Stimulated activated CD4-positive, alpha-beta T cell treated with anti-CD3 and anti-CD28 coated beads, Interleukin-12 subunit alpha, Interleukin-12 subunit beta, amount 100 ng/mL, for 48 hours (primary cell): Measurements from ENCODE around the gene CYS1.
"Not testable (repeated sequence)": the region's sequence is repeated elsewhere in the genome, so short reads cannot be mapped to it uniquely, and the experiment has no call there.

Source experiments
- DNase-seq, 3 donors: peaks; one replicate each; pipeline ENCODE4 v3.0.0-alpha.2; 2020; ENCODE audit warnings: low read depth in 2 of 3, low spot score in 1 of 3

Gene CYS1

GRCh38 chr2:10079870-10080535, at the start of gene CYS1:
Gene CYS1, minus strand, starts transcription at chr2:10080411. Its CDS starts 188 bp downstream, at chr2:10080223.
- no peak for DNase-seq

- no peak for DNase-seq
These were observed 49.3 kb upstream of the CYS1 start for GRCh38 chr2:10129490-10129889.

- no peak for DNase-seq
These were observed 48.2 kb upstream of the CYS1 start for GRCh38 chr2:10128420-10128819.

- DNase-seq = no peak
These were observed 46.4 kb upstream of the CYS1 start for GRCh38 chr2:10126632-10127026.

- DNase-seq = no peak
These were observed 45.8 kb upstream of the CYS1 start for GRCh38 chr2:10125842-10126631.

- DNase-seq = no peak
These were observed 44.4 kb upstream of the CYS1 start for GRCh38 chr2:10124538-10125045.

- DNase-seq = no peak
These were observed 43.1 kb upstream of the CYS1 start for GRCh38 chr2:10123281-10123680.

GRCh38 chr2:10122500-10123280, 42.5 kb upstream of the CYS1 start, which contains the start of gene RRM2:
Gene RRM2, plus strand, starts transcription at chr2:10122739. Its CDS starts 60 bp downstream, at chr2:10122799.
- DNase-seq = peak; percentile 89 to 95 (median 92)

- DNase-seq = no peak
These were observed 40.8 kb upstream of the CYS1 start for GRCh38 chr2:10120877-10121574.

GRCh38 chr2:10120158-10120876, 40.1 kb upstream of the CYS1 start:
- peak; percentile 92 to 98 (median 92) for DNase-seq

- DNase-seq = no peak
These were observed 39.5 kb upstream of the CYS1 start for GRCh38 chr2:10119601-10120157.

GRCh38 chr2:10119027-10119325, 38.8 kb upstream of the CYS1 start:
- DNase-seq = no peak

- DNase-seq = no peak
These were observed 29.1 kb upstream of the CYS1 start for GRCh38 chr2:10109311-10109710.

- DNase-seq = not testable (repeated sequence)
These were observed 24.7 kb upstream of the CYS1 start for GRCh38 chr2:10104906-10105305.

- no peak for DNase-seq
These were observed 23.0 kb upstream of the CYS1 start for GRCh38 chr2:10103179-10103578.

GRCh38 chr2:10101491-10101890, 21.3 kb upstream of the CYS1 start:
- no peak for DNase-seq

GRCh38 chr2:10097352-10098148, 17.3 kb upstream of the CYS1 start:
- DNase-seq = peak in 1 of 3 donors; percentile 25

- no peak for DNase-seq
These were observed 16.4 kb upstream of the CYS1 start for GRCh38 chr2:10096641-10097040.

GRCh38 chr2:10095175-10095574, 15.0 kb upstream of the CYS1 start:
- DNase-seq = no peak
